Activated naive CD4-positive, alpha-beta T cell treated with anti-CD3 and anti-CD28 coated beads, Interleukin-2, amount 10 ng/mL, durations not matched to agents 7 days and 5 days (primary cell): ENCODE results near the gene C4orf50.

Source experiments
- CTCF ChIA-PET: fragments of 350-600 bp; sonication (Branson Sonifier 250); formaldehyde crosslinking; loops from one replicate; lab custom pipeline; 2021; ENCODE audit warnings: antibody characterized with exemption; lab: Charles Lee
- DNase-seq: peaks from one replicate; pipeline ENCODE4 v3.0.0-alpha.2; 2020
- H3K27ac Mint-ChIP-seq: one replicate; pipeline ENCODE4 v1.8.0; 2021; ENCODE audit warnings: mild to moderate bottlenecking, moderate library complexity, mixed read lengths
- H3K27me3 Mint-ChIP-seq: one replicate; pipeline ENCODE4 v1.8.0; 2021; ENCODE audit warnings: mild to moderate bottlenecking, mixed read lengths
- H3K36me3 Mint-ChIP-seq: one replicate; pipeline ENCODE4 v1.8.0; 2021; ENCODE audit warnings: mixed read lengths
- H3K4me1 Mint-ChIP-seq: one replicate; pipeline ENCODE4 v1.8.0; 2021; ENCODE audit warnings: mixed read lengths
- H3K4me3 Mint-ChIP-seq: one replicate; pipeline ENCODE4 v1.8.0; 2021; ENCODE audit warnings: mild to moderate bottlenecking, moderate library complexity, mixed read lengths
- H3K9me3 Mint-ChIP-seq: one replicate; pipeline ENCODE4 v1.8.0; 2021; ENCODE audit warnings: mixed read lengths

Gene C4orf50

GRCh38 chr4:6049985-6050384, 31.8 kb upstream of the C4orf50 start:
- CTCF ChIA-PET, result no interaction called here
- no peak overlapping the region for H3K27ac Mint-ChIP-seq

DNA sequence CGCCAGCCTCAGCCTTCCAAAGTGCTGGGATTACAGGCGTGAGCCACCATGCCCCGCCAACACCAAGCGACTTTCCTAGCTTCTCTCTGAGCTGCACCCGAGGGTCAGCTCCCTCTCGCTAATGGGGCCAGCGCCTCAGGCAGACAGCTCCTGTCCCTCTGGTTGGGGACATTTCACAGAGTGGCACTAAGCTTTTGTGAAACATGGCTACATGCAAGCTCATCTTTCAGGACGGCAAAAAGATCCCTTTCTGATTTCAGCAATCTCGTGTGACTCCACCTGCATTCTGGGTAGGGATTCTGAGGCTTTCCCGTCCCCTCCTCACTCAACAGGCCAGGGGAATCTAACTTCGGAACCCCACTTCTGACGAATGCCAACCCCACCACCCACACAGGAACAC, 31.0 kb upstream of the C4orf50 start:
- CTCF ChIA-PET, result no interaction called here
- H3K4me3 Mint-ChIP-seq, result no peak overlapping the region
- H3K9me3 Mint-ChIP-seq, result no peaks in the 10 kb centered on the region
- H3K36me3 Mint-ChIP-seq, result no peaks in the 10 kb centered on the region
- no peak for DNase-seq
- H3K27me3 Mint-ChIP-seq, result peaks cover 4% of the 10 kb centered on the region
- no peak overlapping the region for H3K27ac Mint-ChIP-seq
- no peaks in the 10 kb centered on the region for H3K4me1 Mint-ChIP-seq

More at GRCh38 chr4:6049985-6050384, 31.8 kb upstream of the C4orf50 start:
- peaks cover 4% of the 10 kb centered on the region for H3K27me3 Mint-ChIP-seq
- no peak overlapping the region for H3K4me3 Mint-ChIP-seq
- H3K4me1 Mint-ChIP-seq, result no peaks in the 10 kb centered on the region
- no peak for DNase-seq
- H3K9me3 Mint-ChIP-seq, result no peaks in the 10 kb centered on the region
- H3K36me3 Mint-ChIP-seq, result no peaks in the 10 kb centered on the region

- Mint-ChIP-seq H3K4me3 (no peak overlapping the region), H3K27ac (no peak overlapping the region), H3K4me1 (no peaks in the 10 kb centered on the region), H3K27me3 (peaks cover 4% of the 10 kb centered on the region), H3K36me3 (no peaks in the 10 kb centered on the region), H3K9me3 (no peaks in the 10 kb centered on the region)
- CTCF ChIA-PET, result no interaction called here
- no peak for DNase-seq
These were observed 30.3 kb upstream of the C4orf50 start for GRCh38 chr4:6048537-6048936.

- no peaks in the 10 kb centered on the region for H3K9me3 Mint-ChIP-seq
- no peak overlapping the region for H3K27ac Mint-ChIP-seq
- DNase-seq, result no peak
- no peaks in the 10 kb centered on the region for H3K4me1 Mint-ChIP-seq
- peaks cover 4% of the 10 kb centered on the region for H3K27me3 Mint-ChIP-seq
- CTCF ChIA-PET, result no interaction called here
- H3K4me3 Mint-ChIP-seq, result no peak overlapping the region
- H3K36me3 Mint-ChIP-seq, result no peaks in the 10 kb centered on the region
These were observed 29.0 kb upstream of the C4orf50 start for GRCh38 chr4:6047130-6047673.

- peaks cover 4% of the 10 kb centered on the region for H3K27me3 Mint-ChIP-seq
- no peak overlapping the region for H3K4me3 Mint-ChIP-seq
- no peaks in the 10 kb centered on the region for H3K9me3 Mint-ChIP-seq
- H3K36me3 Mint-ChIP-seq, result no peaks in the 10 kb centered on the region
- H3K27ac Mint-ChIP-seq, result no peak overlapping the region
- CTCF ChIA-PET, result no interaction called here
- H3K4me1 Mint-ChIP-seq, result no peaks in the 10 kb centered on the region
- DNase-seq, result no peak
These were observed 28.4 kb upstream of the C4orf50 start for GRCh38 chr4:6046526-6047129.

GRCh38 chr4:6044805-6045204, 26.6 kb upstream of the C4orf50 start:
- no peaks in the 10 kb centered on the region for H3K9me3 Mint-ChIP-seq
- no peaks in the 10 kb centered on the region for H3K4me1 Mint-ChIP-seq
- no peak for DNase-seq
- H3K27me3 Mint-ChIP-seq, result no peaks in the 10 kb centered on the region
- CTCF ChIA-PET, result no interaction called here
- H3K4me3 Mint-ChIP-seq, result no peak overlapping the region
- no peaks in the 10 kb centered on the region for H3K36me3 Mint-ChIP-seq
- no peak overlapping the region for H3K27ac Mint-ChIP-seq

DNA sequence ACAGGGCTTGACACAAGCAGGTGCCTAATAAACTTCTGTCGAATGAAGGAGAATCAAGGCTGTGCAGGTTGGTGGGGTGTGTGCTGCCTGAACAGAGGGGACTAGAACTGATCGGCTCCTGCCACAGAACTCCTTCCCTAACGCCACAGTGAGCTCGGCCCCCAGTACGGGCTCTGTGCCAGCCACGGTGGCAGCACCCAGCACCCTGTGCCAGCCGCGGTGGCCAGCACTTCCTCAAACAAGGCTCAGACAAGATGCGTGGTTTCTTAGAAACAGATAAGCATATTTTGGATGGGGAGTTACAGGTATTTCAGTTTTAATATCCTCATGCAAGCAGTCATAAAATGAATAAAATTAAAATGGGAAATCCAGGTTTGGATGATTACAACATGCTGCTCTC, 26.0 kb upstream of the C4orf50 start:
- Mint-ChIP-seq H3K9me3 (no peaks in the 10 kb centered on the region), H3K4me3 (no peak overlapping the region), H3K27me3 (no peaks in the 10 kb centered on the region), H3K4me1 (no peaks in the 10 kb centered on the region), H3K36me3 (no peaks in the 10 kb centered on the region), H3K27ac (no peak overlapping the region)
- no peak for DNase-seq
- CTCF ChIA-PET, result no interaction called here

GRCh38 chr4:6043843-6044242, 25.6 kb upstream of the C4orf50 start:
- no peak overlapping the region for H3K27ac Mint-ChIP-seq
- DNase-seq, result no peak
- H3K4me1 Mint-ChIP-seq, result no peaks in the 10 kb centered on the region
- H3K36me3 Mint-ChIP-seq, result no peaks in the 10 kb centered on the region
- CTCF ChIA-PET, result no interaction called here
- H3K27me3 Mint-ChIP-seq, result no peaks in the 10 kb centered on the region
- H3K9me3 Mint-ChIP-seq, result no peaks in the 10 kb centered on the region
- H3K4me3 Mint-ChIP-seq, result no peak overlapping the region

GRCh38 chr4:6043188-6043587, 25.0 kb upstream of the C4orf50 start:
- H3K9me3 Mint-ChIP-seq, result no peaks in the 10 kb centered on the region
- no peaks in the 10 kb centered on the region for H3K4me1 Mint-ChIP-seq
- H3K4me3 Mint-ChIP-seq, result no peak overlapping the region
- no peaks in the 10 kb centered on the region for H3K27me3 Mint-ChIP-seq
- CTCF ChIA-PET, result no interaction called here
- H3K36me3 Mint-ChIP-seq, result no peaks in the 10 kb centered on the region
- H3K27ac Mint-ChIP-seq, result no peak overlapping the region
- DNase-seq, result no peak

GRCh38 chr4:6042293-6043063, 24.2 kb upstream of the C4orf50 start:
- H3K36me3 Mint-ChIP-seq, result no peaks in the 10 kb centered on the region
- H3K27me3 Mint-ChIP-seq, result no peaks in the 10 kb centered on the region
- no peak overlapping the region for H3K4me3 Mint-ChIP-seq
- CTCF ChIA-PET, result no interaction called here
- no peak for DNase-seq
- H3K27ac Mint-ChIP-seq, result peak overlapping the region; percentile 34
- H3K4me1 Mint-ChIP-seq, result no peaks in the 10 kb centered on the region
- no peaks in the 10 kb centered on the region for H3K9me3 Mint-ChIP-seq

DNA sequence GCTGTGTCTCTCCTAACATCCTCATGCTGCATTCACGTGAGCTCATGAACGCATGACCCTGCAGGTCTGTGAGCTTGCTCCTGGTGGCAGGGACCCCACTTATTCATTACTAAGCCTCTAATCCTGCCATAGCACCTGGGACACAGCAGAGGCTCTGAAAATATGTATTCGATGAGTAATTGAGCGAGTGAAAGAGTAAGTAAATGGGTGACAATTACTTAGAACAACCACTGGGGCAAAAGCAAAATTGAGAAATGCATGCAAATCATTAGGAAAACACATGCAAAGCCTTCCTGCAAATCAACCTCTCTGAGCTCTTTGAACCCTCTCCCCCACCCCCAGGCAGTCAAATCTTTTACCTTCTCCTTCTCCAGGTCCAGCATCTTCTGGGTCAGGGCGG, 23.6 kb upstream of the C4orf50 start:
- no peak overlapping the region for H3K27ac Mint-ChIP-seq
- H3K9me3 Mint-ChIP-seq, result no peaks in the 10 kb centered on the region
- H3K36me3 Mint-ChIP-seq, result no peaks in the 10 kb centered on the region
- no peak for DNase-seq
- H3K4me1 Mint-ChIP-seq, result no peaks in the 10 kb centered on the region
- CTCF ChIA-PET, result no interaction called here
- H3K27me3 Mint-ChIP-seq, result no peaks in the 10 kb centered on the region
- H3K4me3 Mint-ChIP-seq, result no peak overlapping the region

DNA sequence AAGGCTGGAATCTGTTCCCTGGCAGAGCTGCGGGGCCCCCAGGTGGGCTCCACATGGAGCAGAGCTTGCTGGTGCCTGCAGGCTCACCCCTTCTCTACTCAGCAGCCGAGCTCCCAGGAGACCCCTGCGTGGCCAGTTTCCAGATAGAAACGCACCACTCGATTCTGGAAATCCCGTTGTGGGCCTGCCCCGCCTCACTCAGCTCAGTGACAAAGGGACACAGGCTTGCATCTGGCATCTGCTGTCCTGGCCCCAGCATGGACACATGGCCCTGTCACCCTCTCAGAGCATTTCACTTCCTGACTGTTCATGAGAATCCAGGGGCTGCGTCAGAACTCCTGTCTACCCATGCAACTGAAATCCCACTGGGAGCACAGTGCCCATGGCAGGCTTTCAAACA, 20.5 kb upstream of the C4orf50 start:
- Mint-ChIP-seq H3K4me3 (no peak overlapping the region), H3K36me3 (no peaks in the 10 kb centered on the region), H3K27me3 (no peaks in the 10 kb centered on the region), H3K27ac (no peak overlapping the region), H3K4me1 (no peaks in the 10 kb centered on the region), H3K9me3 (no peaks in the 10 kb centered on the region)
- CTCF ChIA-PET, result no interaction called here
- DNase-seq, result no peak

DNA sequence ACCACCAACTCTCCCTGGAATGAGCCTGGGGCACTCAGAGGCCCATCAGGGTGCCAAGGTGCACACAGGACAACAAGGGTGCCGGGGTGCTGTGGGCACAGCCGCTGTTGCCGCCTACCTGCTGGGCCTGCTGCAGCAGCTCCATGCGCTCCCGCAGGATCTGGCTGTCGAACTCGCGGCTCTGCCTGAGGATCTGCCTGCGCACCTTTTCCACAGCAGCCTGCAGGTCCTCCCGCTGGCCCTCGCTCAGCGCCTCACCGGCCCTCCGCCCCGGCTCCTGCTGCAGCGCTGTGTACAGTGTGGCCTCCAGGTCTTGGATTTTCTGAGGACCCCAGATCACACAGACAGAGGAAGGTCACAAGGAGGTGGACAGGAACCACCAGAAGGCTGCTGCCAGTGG, 17.6 kb upstream of the C4orf50 start:
- H3K4me3 Mint-ChIP-seq, result no peak overlapping the region
- no peaks in the 10 kb centered on the region for H3K36me3 Mint-ChIP-seq
- CTCF ChIA-PET, result no interaction called here
- peaks cover 5% of the 10 kb centered on the region for H3K27me3 Mint-ChIP-seq
- H3K9me3 Mint-ChIP-seq, result no peaks in the 10 kb centered on the region
- H3K27ac Mint-ChIP-seq, result no peak overlapping the region
- no peak for DNase-seq
- no peaks in the 10 kb centered on the region for H3K4me1 Mint-ChIP-seq

DNA sequence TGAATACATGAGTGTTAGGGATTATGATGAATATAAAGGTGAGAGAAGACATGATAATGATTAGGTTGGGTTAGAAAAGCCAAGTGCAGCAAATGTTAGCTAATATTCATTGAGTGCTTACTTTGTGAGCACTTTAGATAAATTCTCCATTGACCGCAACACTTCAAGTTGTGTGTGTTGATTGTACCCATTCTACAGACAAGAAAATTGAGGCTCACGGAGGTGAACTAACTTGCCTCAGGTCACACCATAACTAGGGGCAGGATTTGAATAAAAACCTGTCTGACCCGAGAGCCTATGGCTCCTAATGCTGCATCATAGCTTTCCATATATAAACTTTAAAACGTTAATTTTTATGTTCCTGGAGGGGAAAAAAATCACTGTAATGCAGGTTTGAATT, 15.2 kb upstream of the C4orf50 start:
- H3K9me3 Mint-ChIP-seq, result no peaks in the 10 kb centered on the region
- no peak overlapping the region for H3K27ac Mint-ChIP-seq
- CTCF ChIA-PET, result interaction anchor here (1.2 kb wide), 1 partner anchor 74 kb away, joined by 3 read pairs; no protein-coding TSS in a partner anchor
- no peak for DNase-seq
- H3K4me1 Mint-ChIP-seq, result no peaks in the 10 kb centered on the region
- H3K27me3 Mint-ChIP-seq, result peaks cover 5% of the 10 kb centered on the region
- H3K4me3 Mint-ChIP-seq, result no peak overlapping the region
- H3K36me3 Mint-ChIP-seq, result no peaks in the 10 kb centered on the region
